ENCODE data around the gene CDH4.

GRCh38 chr20:61816606-61817460, 564.8 kb downstream of the CDH4 start:
- TF ChIP-seq ZMYM2 (CRISPR knock-in tag; IDR thresholded peaks at IDR 0.05) (no peak), CHD4 (IDR thresholded peaks at IDR 0.05; ENCODE audit: borderline replicate concordance, low read length) (no peak), SAFB2 (CRISPR knock-in tag; IDR thresholded peaks at IDR 0.05; ENCODE audit: borderline replicate concordance, low read depth) (no peak), CHCHD3 (CRISPR knock-in tag; IDR thresholded peaks at IDR 0.05) (no peak), MEIS1 (CRISPR knock-in tag; IDR thresholded peaks at IDR 0.05; ENCODE audit: borderline replicate concordance) (no peak), CTCF (CRISPR knock-in tag; IDR thresholded peaks at IDR 0.05) (no peak), PBX3 (CRISPR knock-in tag; IDR thresholded peaks at IDR 0.05; ENCODE audit: borderline replicate concordance) (no peak), ZNF768 (CRISPR knock-in tag; IDR thresholded peaks at IDR 0.05) (no peak), ZNF142 (CRISPR knock-in tag; IDR thresholded peaks at IDR 0.05) (no peak), MYC (CRISPR knock-in tag; IDR thresholded peaks at IDR 0.05; ENCODE audit: borderline replicate concordance) (no peak), AKAP8 (CRISPR knock-in tag; IDR thresholded peaks at IDR 0.05) (no peak)
- TF ChIP-seq, protein P1, sequence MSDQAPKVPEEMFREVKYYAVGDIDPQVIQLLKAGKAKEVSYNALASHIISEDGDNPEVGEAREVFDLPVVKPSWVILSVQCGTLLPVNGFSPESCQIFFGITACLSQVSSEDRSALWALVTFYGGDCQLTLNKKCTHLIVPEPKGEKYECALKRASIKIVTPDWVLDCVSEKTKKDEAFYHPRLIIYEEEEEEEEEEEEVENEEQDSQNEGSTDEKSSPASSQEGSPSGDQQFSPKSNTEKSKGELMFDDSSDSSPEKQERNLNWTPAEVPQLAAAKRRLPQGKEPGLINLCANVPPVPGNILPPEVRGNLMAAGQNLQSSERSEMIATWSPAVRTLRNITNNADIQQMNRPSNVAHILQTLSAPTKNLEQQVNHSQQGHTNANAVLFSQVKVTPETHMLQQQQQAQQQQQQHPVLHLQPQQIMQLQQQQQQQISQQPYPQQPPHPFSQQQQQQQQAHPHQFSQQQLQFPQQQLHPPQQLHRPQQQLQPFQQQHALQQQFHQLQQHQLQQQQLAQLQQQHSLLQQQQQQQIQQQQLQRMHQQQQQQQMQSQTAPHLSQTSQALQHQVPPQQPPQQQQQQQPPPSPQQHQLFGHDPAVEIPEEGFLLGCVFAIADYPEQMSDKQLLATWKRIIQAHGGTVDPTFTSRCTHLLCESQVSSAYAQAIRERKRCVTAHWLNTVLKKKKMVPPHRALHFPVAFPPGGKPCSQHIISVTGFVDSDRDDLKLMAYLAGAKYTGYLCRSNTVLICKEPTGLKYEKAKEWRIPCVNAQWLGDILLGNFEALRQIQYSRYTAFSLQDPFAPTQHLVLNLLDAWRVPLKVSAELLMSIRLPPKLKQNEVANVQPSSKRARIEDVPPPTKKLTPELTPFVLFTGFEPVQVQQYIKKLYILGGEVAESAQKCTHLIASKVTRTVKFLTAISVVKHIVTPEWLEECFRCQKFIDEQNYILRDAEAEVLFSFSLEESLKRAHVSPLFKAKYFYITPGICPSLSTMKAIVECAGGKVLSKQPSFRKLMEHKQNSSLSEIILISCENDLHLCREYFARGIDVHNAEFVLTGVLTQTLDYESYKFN (CRISPR knock-in tag; conservative IDR thresholded peaks at IDR 0.05), result no peak
- TF ChIP-seq, protein P2, sequence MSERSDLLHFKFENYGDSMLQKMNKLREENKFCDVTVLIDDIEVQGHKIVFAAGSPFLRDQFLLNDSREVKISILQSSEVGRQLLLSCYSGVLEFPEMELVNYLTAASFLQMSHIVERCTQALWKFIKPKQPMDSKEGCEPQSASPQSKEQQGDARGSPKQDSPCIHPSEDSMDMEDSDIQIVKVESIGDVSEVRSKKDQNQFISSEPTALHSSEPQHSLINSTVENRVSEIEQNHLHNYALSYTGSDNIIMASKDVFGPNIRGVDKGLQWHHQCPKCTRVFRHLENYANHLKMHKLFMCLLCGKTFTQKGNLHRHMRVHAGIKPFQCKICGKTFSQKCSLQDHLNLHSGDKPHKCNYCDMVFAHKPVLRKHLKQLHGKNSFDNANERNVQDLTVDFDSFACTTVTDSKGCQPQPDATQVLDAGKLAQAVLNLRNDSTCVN (CRISPR knock-in tag; IDR thresholded peaks at IDR 0.05; ENCODE audit: borderline replicate concordance), result no peak

All from HepG2 (cell line).